Measurements from ENCODE around the gene TOPORS.

DNA sequence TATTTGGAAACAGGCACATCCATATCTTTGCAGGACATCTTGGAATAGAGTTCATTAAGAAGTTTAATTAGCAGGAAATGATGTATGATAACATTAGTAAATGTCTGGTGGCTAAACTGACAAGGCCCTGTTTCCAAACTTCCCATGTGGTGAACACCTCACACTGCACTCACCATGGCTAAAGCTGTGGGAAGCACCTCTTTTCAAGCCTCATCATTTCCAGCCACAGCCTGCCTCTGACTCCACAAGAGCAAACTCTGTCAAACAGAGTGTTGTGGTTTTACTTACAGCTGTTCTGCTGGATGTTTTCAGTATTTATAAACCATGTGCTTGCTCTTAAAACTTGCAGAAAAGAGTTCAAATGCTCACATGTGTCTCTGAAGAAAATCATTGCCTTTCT is 35.5 kb upstream of the TOPORS start:
- TF ChIP-seq GATA2 (IDR thresholded peaks at IDR 0.05; ENCODE audit: low read depth, low read length) = no peak
- no peak for TF ChIP-seq GATA3 (IDR thresholded peaks at IDR 0.05; ENCODE audit: low read depth, low read length)

Data from SH-SY5Y (cell line).